Neural crest cell (in vitro differentiated cells): ENCODE measurements around the gene AKR7A2. TPM values are rescaled to one million over a fixed set of nuclear protein-coding genes. Genes with fewer than 3 reads are reported as not detected.
A peak's percentile ranks its signal among the peaks of the same experiment; 100 is the strongest.

Source experiments
- DNase-seq: peaks from one replicate; pipeline ENCODE4 v3.0.0; 2021; ENCODE audit warnings: low read depth, mixed read lengths, low spot score
- H3K27ac Mint-ChIP-seq: one replicate; pipeline ENCODE4 v1.8.0; 2021; ENCODE audit warnings: mild to moderate bottlenecking, mixed read lengths; ENCODE audit not compliant: unreplicated experiment
- H3K27me3 Mint-ChIP-seq: 2 replicates; pipeline ENCODE4 v1.8.0; 2021; ENCODE audit warnings: low read depth, mild to moderate bottlenecking, mixed read lengths
- H3K36me3 Mint-ChIP-seq: 2 replicates; pipeline ENCODE4 v1.8.0; 2021; ENCODE audit warnings: low read depth, mild to moderate bottlenecking, mixed read lengths
- H3K4me1 Mint-ChIP-seq: 2 replicates; pipeline ENCODE4 v1.8.0; 2021; ENCODE audit warnings: mixed read lengths
- H3K4me3 Mint-ChIP-seq: one replicate; pipeline ENCODE4 v1.8.0; 2021; ENCODE audit warnings: mild to moderate bottlenecking, mixed read lengths
- H3K9me3 Mint-ChIP-seq: 2 replicates; pipeline ENCODE4 v1.8.0; 2021; ENCODE audit warnings: mixed read lengths
- total RNA-seq: library from RNA; stranded (reverse); gene quantifications from 2 replicates; pipeline ENCODE4 v1.2.1, GENCODE V29; 2021
- TF ChIP-seq, protein P1 (sequence below): fragments of 200-600 bp; sonication (generic); conservative IDR thresholded peaks from 2 replicates; pipeline ENCODE4 v1.5.0; 2021; ENCODE audit warnings: antibody characterized with exemption, mild to moderate bottlenecking

AKR7A2 gene
- total RNA-seq, 1 donor from 2014 or later: 75.7 TPM

DNA sequence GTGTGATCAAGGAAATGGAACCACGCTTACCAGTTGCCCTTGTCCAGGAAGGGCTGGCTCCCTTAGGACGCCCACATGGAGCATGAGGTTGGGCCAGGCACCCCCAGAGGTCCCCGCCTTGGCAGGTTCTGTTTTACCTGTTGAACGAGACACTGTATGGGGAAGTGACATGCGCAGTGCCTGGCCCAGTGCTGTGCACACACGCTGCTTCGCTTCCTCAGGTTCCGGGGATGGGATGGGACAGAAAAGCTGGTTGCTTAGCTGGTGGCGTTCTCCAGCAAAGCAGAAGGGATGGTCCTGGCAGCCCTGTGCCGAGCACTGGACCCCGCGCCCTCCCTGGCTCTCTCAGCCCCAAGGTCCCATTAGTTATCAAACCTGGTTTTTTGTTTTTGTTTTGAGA, 20.9 kb upstream of the AKR7A2 start:
- no peak for DNase-seq
- Mint-ChIP-seq H3K4me1 (no peaks in the 10 kb centered on the region), H3K27ac (no peak overlapping the region), H3K27me3 (no peaks in the 10 kb centered on the region), H3K36me3 (no peaks in the 10 kb centered on the region), H3K4me3 (peak overlapping the region; percentile 47), H3K9me3 (no peaks in the 10 kb centered on the region)
- TF ChIP-seq, protein P1, sequence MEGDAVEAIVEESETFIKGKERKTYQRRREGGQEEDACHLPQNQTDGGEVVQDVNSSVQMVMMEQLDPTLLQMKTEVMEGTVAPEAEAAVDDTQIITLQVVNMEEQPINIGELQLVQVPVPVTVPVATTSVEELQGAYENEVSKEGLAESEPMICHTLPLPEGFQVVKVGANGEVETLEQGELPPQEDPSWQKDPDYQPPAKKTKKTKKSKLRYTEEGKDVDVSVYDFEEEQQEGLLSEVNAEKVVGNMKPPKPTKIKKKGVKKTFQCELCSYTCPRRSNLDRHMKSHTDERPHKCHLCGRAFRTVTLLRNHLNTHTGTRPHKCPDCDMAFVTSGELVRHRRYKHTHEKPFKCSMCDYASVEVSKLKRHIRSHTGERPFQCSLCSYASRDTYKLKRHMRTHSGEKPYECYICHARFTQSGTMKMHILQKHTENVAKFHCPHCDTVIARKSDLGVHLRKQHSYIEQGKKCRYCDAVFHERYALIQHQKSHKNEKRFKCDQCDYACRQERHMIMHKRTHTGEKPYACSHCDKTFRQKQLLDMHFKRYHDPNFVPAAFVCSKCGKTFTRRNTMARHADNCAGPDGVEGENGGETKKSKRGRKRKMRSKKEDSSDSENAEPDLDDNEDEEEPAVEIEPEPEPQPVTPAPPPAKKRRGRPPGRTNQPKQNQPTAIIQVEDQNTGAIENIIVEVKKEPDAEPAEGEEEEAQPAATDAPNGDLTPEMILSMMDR: no peak

DNA sequence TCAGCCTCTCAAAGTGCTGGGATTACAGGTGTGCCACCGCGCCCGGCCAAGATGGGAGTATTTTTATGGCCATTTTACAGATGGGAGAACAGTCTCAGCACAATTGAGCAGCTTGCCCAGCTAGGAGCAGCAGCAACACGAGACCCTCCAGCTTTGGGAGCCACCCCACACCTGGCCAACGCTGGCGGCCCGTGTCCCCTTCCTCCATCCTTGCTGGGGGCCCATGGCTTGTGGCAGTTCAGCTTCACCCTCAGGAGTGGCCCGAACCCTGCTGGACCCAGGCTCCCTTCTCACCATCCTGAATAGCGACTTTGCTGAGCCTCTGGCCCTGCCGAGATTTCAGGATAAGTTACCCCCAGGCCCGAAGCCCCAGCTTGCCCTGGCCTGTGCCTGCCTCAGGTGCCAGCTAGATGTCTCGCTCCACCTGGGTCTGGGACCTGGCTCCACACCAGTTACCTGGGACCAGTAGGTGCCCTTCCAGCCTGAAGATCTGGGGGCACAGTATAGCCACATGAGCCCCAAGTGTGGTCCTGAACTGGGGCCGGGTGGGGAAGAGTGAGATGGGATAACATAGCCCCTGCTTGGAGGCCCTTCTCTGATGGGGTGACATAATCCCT, 19.4 kb upstream of the AKR7A2 start:
- TF ChIP-seq, protein P1: no peak
- no peak overlapping the region for H3K27ac Mint-ChIP-seq
- H3K27me3 Mint-ChIP-seq: no peaks in the 10 kb centered on the region
- H3K4me3 Mint-ChIP-seq: no peak overlapping the region
- DNase-seq: no peak
- no peaks in the 10 kb centered on the region for H3K36me3 Mint-ChIP-seq
- H3K4me1 Mint-ChIP-seq: no peaks in the 10 kb centered on the region
- no peaks in the 10 kb centered on the region for H3K9me3 Mint-ChIP-seq

DNA sequence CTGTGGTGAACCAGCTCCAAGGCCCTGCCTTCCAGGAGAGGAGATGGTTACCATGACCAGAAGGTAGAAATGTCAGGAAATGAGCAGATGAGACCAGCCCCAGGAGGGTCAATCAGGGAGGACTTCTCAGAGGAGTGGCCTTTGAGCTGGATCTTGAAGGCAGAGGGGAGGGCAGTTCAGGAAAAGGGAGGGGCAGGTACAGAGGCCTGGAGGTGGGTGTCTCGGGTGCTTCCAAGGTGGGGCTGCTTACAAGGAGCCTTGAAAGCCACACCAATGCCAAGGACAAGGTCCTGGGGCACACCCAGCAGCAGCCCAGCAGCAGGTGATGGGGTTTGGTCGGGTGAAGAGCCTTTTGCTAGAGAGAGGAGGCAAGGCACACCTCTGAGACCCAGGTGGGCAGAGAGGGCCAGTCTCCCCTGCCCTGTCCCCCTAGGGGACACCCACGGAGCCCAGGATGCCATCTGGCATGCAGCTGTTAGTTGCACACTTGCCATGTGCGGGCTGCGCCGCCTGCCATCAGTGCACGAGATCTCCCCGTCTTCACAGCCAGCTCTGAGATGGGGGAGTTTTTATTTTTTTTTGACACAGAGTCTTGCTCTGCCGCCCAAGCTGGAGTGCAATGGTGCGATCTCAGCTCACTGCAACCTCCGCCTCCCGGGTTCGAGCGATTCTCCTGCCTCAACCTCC, 18.6 kb upstream of the AKR7A2 start:
- H3K4me3 Mint-ChIP-seq: no peak overlapping the region
- no peaks in the 10 kb centered on the region for H3K4me1 Mint-ChIP-seq
- no peaks in the 10 kb centered on the region for H3K36me3 Mint-ChIP-seq
- no peak overlapping the region for H3K27ac Mint-ChIP-seq
- no peaks in the 10 kb centered on the region for H3K9me3 Mint-ChIP-seq
- TF ChIP-seq, protein P1: no peak
- no peaks in the 10 kb centered on the region for H3K27me3 Mint-ChIP-seq
- no peak for DNase-seq

DNA sequence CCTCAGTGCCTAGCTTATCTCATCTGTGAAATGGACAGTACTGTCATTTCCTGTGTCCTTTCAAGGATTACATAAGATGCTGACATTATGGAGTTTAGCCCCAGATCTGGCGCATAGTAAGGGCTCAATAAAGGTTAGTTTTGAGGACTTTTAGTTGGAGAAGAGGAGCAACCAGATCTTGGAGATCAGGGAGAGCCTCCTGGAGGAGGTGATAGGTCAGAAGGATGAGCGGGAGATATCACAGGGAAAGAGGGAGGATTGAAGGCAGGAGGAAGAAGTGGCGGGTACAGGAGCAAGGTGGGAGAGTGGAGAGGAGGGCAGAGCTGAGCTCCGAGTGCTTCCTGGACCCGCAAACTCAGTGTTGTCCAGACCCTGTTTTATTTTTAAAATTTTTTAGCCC, 17.7 kb upstream of the AKR7A2 start:
- no peaks in the 10 kb centered on the region for H3K27me3 Mint-ChIP-seq
- peak overlapping the region; percentile 71 for H3K27ac Mint-ChIP-seq
- TF ChIP-seq, protein P1: no peak
- H3K4me3 Mint-ChIP-seq: no peak overlapping the region
- no peaks in the 10 kb centered on the region for H3K36me3 Mint-ChIP-seq
- no peaks in the 10 kb centered on the region for H3K9me3 Mint-ChIP-seq
- DNase-seq: no peak
- no peaks in the 10 kb centered on the region for H3K4me1 Mint-ChIP-seq

DNA sequence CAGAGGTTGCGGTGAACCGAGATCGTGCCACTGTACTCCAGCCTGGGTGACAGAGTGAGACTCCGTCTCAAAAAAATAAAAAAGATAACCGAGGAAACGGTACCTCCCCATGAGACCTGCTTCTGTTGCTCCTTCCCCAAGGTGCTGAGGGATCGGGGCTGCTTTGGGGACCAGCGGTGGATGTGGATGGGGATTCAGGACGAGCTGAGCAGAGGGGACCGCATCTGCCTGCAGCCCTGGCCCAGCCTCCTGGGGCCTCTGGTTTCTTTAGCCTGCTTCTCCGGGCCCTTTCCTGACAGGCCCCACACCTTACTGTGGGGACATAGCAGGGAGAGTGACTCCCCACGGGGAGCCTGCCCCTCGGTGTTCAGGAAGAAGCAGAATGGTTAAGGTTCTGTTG, 17.2 kb upstream of the AKR7A2 start:
- Mint-ChIP-seq H3K27ac (no peak overlapping the region), H3K36me3 (no peaks in the 10 kb centered on the region), H3K9me3 (no peaks in the 10 kb centered on the region), H3K4me3 (no peak overlapping the region), H3K27me3 (no peaks in the 10 kb centered on the region), H3K4me1 (no peaks in the 10 kb centered on the region)
- DNase-seq: no peak
- TF ChIP-seq, protein P1: no peak
